ENCODE measurements around the gene HIVEP3.

HIVEP3 gene

DNA sequence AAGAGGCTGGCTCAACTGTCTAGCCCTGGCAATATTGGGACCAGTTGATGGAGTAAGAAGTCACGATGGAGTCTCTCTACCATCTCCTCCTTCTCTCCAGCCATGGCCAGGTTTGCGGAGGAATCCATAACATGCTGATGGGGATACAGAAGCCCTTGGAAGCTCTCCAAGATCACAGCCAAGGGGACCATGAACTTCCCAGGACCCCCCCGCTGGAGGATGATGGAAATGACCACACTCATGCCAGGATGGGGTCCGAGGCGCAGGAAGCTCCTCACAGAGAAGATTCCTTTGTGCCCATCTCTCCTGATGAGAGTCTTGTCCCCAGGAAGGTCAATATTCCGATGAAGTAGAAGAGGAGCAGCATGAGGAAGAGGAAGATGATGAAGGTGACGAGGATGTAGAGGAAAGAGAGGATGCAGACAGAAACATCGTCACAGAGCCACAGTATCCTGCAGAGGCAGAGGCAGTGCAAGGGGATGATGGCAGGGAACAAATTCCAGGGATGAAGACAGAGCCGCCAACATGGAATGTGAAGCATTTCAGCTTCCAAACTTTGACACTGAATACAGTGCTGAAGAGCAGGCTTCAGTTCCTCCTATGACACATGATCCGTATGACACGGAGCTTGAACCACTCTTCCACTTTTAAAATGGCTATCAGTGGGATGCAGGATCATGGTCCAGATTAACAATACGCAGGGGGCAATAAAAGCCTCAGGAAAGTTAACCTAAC is 376.4 kb downstream of the HIVEP3 start:
- Mint-ChIP-seq H3K9me3 (peaks cover 5% of the 10 kb centered on the region), H3K27me3 (ENCODE audit: low read depth) (no peaks in the 10 kb centered on the region), H3K4me1 (ENCODE audit: low read depth) (peaks cover 7% of the 10 kb centered on the region), H3K4me3 (no peak overlapping the region), H3K27ac (no peak overlapping the region), H3K36me3 (ENCODE audit: low read depth) (peaks cover 18% of the 10 kb centered on the region)
- no peak for DNase-seq (ENCODE audit: low spot score)

- H3K9me3 Mint-ChIP-seq = peaks cover 5% of the 10 kb centered on the region
- H3K4me1 Mint-ChIP-seq (ENCODE audit: low read depth) = peaks cover 7% of the 10 kb centered on the region
- H3K36me3 Mint-ChIP-seq (ENCODE audit: low read depth) = peaks cover 17% of the 10 kb centered on the region
- no peaks in the 10 kb centered on the region for H3K27me3 Mint-ChIP-seq (ENCODE audit: low read depth)
- no peak for DNase-seq (ENCODE audit: low spot score)
- peak overlapping the region; percentile 77 for H3K27ac Mint-ChIP-seq
- H3K4me3 Mint-ChIP-seq = no peak overlapping the region
Observed at GRCh38 chr1:41541592-41541952, 377.1 kb downstream of the HIVEP3 start.

DNA sequence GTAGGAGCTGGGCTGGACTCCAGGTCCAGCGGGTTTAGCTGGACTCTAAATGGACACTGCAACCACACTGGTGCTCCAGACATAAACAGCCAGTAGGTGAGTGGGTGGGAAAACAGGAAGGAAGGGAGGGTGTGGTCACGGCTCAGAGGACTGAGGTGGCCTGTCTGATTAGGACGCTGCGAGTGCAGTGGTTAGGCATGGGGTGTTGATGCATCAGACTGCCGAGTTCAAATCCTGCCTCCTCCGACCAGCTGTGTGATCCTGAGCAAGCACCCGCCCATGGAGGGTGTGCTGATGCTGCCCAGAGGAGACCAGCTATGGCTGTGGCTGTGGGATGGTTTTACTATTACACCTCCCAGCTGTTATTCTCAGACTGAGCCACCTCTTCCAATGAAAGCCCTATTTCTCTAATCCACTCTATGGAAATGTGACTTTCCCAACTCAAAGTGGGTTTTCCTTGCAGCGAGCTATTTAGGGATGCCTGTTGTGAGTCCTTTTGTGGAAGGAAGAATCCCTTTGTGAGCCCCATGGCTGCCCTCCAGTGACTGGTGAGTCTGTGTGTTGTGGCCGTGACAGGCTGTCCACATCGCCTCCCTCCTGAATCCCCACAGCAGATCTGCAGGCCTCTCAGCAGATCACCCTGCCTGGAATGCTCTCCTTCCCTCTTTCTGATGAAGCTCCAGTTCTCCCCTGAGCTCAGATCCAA is 377.7 kb downstream of the HIVEP3 start:
- no peak overlapping the region for H3K4me3 Mint-ChIP-seq
- peaks cover 5% of the 10 kb centered on the region for H3K9me3 Mint-ChIP-seq
- no peak for DNase-seq (ENCODE audit: low spot score)
- H3K4me1 Mint-ChIP-seq (ENCODE audit: low read depth) = peaks cover 7% of the 10 kb centered on the region
- H3K27ac Mint-ChIP-seq = peak overlapping the region; percentile 77
- H3K27me3 Mint-ChIP-seq (ENCODE audit: low read depth) = no peaks in the 10 kb centered on the region
- H3K36me3 Mint-ChIP-seq (ENCODE audit: low read depth) = peaks cover 22% of the 10 kb centered on the region

DNA sequence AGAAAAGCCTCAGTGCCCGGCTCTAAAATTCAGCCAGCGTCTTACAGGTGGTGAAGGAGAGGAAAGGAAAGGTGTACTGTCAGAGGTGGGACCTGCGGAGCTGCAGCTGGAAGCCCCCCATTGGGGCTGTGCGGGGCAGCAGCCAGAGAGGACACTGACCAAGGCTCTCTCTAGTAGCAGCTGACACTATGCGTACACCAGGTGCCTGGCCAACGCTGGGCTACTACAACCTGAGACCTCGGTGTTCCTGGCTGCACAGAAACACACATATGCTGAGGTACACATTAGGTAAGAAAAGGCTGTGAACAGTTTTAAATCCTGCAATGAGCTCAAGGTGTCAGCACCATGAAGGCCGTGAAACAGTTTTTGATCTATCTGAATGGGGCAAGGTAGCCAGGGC is 378.7 kb downstream of the HIVEP3 start:
- H3K27me3 Mint-ChIP-seq (ENCODE audit: low read depth) = no peaks in the 10 kb centered on the region
- H3K4me3 Mint-ChIP-seq = no peak overlapping the region
- no peak overlapping the region for H3K27ac Mint-ChIP-seq
- peaks cover 1% of the 10 kb centered on the region for H3K9me3 Mint-ChIP-seq
- DNase-seq (ENCODE audit: low spot score) = no peak
- peaks cover 7% of the 10 kb centered on the region for H3K4me1 Mint-ChIP-seq (ENCODE audit: low read depth)
- peaks cover 25% of the 10 kb centered on the region for H3K36me3 Mint-ChIP-seq (ENCODE audit: low read depth)

DNA sequence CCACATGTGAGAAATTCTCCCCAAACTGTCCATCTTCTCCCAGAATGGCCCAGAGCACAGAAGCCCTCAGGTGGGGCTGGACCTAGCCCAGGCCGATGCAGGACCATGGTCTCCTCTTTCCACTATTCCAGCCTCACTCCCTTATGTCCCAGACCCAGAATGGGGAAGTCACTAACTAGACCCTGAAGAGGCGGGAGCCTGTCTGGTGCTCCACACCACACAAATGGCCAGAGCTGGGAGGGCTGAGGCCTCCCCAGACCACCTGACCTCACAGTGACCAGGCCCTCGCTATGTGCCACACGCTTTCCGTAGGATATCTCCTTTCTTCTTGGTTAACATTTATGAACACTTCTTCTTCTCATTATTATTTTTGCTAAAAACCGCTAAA is 379.3 kb downstream of the HIVEP3 start:
- Mint-ChIP-seq H3K27ac (no peak overlapping the region), H3K27me3 (ENCODE audit: low read depth) (no peaks in the 10 kb centered on the region), H3K4me3 (no peak overlapping the region), H3K36me3 (ENCODE audit: low read depth) (peaks cover 26% of the 10 kb centered on the region), H3K4me1 (ENCODE audit: low read depth) (peaks cover 7% of the 10 kb centered on the region), H3K9me3 (no peaks in the 10 kb centered on the region)
- DNase-seq (ENCODE audit: low spot score) = no peak

DNA sequence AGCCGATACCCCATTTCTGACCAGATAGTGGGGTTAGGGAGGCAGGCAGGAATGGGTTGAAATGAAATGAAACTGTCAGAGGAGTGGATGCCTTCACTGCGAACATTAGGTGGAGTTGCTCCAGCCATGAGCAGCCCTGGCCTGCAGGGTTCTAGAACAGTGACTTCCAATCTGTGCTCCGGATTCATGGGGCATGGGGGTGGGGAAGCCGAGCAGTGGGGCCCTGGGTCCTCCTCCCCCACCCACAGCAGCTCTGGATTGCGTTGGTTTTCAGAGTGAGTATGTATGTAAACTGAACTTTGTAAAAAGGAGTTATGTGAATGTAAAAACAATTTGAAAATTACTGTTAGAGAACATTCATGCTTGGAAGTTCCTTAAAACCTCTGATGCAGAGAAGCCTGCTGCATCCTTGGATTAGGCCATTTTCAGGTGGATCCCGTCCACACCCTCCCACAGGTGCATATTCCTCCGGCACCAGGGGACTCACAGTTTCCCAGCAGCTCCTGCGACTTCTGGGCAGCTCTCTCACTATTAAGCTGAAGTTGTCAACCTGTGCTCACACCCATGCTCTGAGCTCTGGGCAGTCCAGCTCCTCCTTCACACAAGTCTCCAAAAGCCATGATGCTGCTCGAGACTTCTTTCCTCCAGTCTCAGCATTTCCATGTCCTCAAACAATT is 379.8 kb downstream of the HIVEP3 start:
- no peak overlapping the region for H3K4me3 Mint-ChIP-seq
- H3K27ac Mint-ChIP-seq = no peak overlapping the region
- H3K27me3 Mint-ChIP-seq (ENCODE audit: low read depth) = no peaks in the 10 kb centered on the region
- peaks cover 21% of the 10 kb centered on the region for H3K36me3 Mint-ChIP-seq (ENCODE audit: low read depth)
- no peaks in the 10 kb centered on the region for H3K9me3 Mint-ChIP-seq
- DNase-seq (ENCODE audit: low spot score) = no peak
- peaks cover 7% of the 10 kb centered on the region for H3K4me1 Mint-ChIP-seq (ENCODE audit: low read depth)

DNA sequence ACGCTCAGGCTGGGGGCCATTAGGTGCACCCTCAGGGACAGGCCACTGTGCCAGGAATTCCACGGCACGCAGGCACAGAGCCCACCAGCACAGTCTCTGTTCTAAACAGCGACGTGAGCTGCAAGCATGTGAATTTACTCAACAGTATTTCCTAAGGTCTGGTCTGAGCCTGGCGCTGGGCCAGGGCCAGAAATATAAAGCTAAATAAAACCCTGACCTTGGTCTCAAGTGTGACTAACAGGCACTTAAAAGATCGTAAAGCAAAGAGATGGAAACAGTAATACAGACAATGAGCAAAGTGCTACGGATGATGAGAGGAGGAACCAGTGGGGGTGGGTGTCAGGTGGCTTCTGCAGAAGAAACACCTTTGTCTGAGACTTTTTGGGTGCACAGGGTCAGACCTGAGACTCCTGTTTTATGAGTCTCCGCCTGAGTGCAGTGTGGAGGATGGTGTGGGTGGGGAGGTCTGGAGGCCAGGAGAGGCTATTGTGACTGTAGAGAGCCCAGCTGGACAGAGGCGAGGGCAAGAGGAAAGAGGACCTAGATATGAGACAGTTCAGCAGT is 380.9 kb downstream of the HIVEP3 start:
- Mint-ChIP-seq H3K36me3 (ENCODE audit: low read depth) (peaks cover 23% of the 10 kb centered on the region), H3K4me1 (ENCODE audit: low read depth) (peaks cover 7% of the 10 kb centered on the region), H3K27me3 (ENCODE audit: low read depth) (no peaks in the 10 kb centered on the region), H3K4me3 (no peak overlapping the region), H3K27ac (no peak overlapping the region), H3K9me3 (no peaks in the 10 kb centered on the region)
- DNase-seq (ENCODE audit: low spot score) = no peak

- Mint-ChIP-seq H3K27me3 (ENCODE audit: low read depth) (no peaks in the 10 kb centered on the region), H3K9me3 (no peaks in the 10 kb centered on the region), H3K36me3 (ENCODE audit: low read depth) (peaks cover 25% of the 10 kb centered on the region), H3K4me1 (ENCODE audit: low read depth) (peaks cover 7% of the 10 kb centered on the region), H3K27ac (no peak overlapping the region), H3K4me3 (no peak overlapping the region)
- no peak for DNase-seq (ENCODE audit: low spot score)
Observed at GRCh38 chr1:41537251-41537650, 381.5 kb downstream of the HIVEP3 start.

DNA sequence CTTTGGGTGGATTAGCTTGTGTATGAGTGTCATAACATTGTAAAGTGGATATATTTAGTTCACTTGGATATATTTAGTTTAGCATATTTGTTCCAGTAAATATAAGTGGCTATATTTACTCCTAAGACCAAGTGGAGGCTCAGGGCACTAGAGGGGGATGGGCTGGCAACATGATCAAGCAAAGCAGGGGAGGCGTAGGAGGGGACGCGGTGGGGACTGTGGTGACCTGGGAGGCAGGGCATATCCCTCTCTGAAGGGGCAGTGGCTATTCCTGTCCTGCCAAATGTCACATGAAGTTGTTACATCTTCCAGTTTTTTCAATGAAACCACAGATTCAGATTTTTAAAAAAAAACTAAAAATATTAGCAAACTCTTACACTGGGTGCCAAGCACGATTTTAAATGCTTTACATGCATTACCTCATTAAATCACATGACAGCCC is 382.3 kb downstream of the HIVEP3 start:
- Mint-ChIP-seq H3K4me3 (no peak overlapping the region), H3K36me3 (ENCODE audit: low read depth) (peaks cover 24% of the 10 kb centered on the region), H3K9me3 (no peaks in the 10 kb centered on the region), H3K4me1 (ENCODE audit: low read depth) (peaks cover 7% of the 10 kb centered on the region), H3K27ac (no peak overlapping the region), H3K27me3 (ENCODE audit: low read depth) (no peaks in the 10 kb centered on the region)
- no peak for DNase-seq (ENCODE audit: low spot score)

- H3K4me3 Mint-ChIP-seq = no peak overlapping the region
- H3K36me3 Mint-ChIP-seq (ENCODE audit: low read depth) = peaks cover 29% of the 10 kb centered on the region
- H3K4me1 Mint-ChIP-seq (ENCODE audit: low read depth) = peaks cover under 1% of the 10 kb centered on the region
- H3K27me3 Mint-ChIP-seq (ENCODE audit: low read depth) = no peaks in the 10 kb centered on the region
- DNase-seq (ENCODE audit: low spot score) = no peak
- H3K27ac Mint-ChIP-seq = no peak overlapping the region
- no peaks in the 10 kb centered on the region for H3K9me3 Mint-ChIP-seq
Observed at GRCh38 chr1:41535716-41536115, 383.0 kb downstream of the HIVEP3 start.

DNA sequence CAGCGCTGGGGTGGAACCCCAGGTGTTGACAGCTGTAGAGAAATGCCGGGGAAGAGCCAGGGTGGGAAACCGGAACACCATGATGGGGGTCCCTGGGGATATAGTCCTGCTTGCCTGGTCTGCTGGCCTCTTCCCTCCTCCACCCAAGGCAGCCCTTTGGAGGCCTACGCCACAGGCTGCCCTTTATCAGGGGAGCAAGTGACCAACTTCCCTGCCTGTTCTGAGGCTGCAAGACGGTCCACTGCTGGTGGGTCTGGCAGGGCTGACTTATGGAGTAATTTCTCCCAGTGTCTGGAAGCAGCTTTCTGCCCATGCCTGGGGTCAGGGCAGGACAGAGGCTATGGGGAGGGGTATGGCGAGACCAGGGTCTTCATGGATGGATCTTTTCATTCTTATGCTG is 383.4 kb downstream of the HIVEP3 start:
- H3K9me3 Mint-ChIP-seq = no peaks in the 10 kb centered on the region
- no peak overlapping the region for H3K27ac Mint-ChIP-seq
- DNase-seq (ENCODE audit: low spot score) = no peak
- H3K36me3 Mint-ChIP-seq (ENCODE audit: low read depth) = peaks cover 29% of the 10 kb centered on the region
- H3K4me3 Mint-ChIP-seq = no peak overlapping the region
- no peaks in the 10 kb centered on the region for H3K4me1 Mint-ChIP-seq (ENCODE audit: low read depth)
- H3K27me3 Mint-ChIP-seq (ENCODE audit: low read depth) = no peaks in the 10 kb centered on the region

DNA sequence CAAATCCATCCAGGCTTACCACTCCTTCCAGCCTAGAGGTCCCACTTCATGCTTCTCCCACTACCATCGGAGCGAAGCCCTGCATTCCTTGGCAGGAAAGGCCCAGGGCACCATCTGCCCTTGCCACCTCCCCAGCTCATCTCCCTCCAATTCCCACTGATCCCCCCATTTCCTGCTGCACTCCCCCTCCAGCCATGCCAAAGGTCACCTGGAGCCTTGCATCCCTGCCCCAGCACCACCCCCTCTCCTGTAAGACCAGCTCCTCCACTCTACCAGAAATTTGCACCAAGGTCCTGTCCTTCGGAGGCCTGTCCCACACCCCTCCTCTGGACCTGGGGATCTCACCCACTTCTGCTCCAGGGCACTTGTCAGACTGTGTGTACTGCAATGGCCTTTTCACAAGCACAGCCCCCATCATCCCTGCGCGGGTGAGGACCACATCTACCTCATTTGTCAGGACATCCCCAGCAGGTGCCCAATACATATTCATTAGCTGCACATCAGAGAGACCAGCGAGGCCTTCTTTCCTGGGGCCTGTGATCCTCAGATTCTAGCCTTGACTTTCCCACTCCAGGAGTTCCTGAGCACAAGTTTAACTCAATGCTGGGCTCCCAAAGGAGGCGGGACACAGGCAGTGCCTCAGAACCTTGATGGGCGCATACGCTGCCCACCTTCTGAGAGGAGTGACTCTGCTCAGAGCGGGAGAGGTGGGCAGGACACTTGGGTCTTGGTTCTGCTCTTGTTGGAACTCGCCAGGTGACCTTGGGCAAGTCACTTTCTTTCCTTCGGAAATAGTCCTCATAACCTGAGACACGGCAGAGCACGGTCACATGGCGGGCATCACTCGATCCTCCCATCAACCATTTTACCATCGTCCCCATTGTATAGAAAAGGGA is 384.3 kb downstream of the HIVEP3 start:
- H3K4me1 Mint-ChIP-seq (ENCODE audit: low read depth) = no peaks in the 10 kb centered on the region
- H3K9me3 Mint-ChIP-seq = peaks cover 6% of the 10 kb centered on the region
- H3K4me3 Mint-ChIP-seq = no peak overlapping the region
- H3K27me3 Mint-ChIP-seq (ENCODE audit: low read depth) = no peaks in the 10 kb centered on the region
- no peak for DNase-seq (ENCODE audit: low spot score)
- H3K36me3 Mint-ChIP-seq (ENCODE audit: low read depth) = peaks cover 33% of the 10 kb centered on the region
- no peak overlapping the region for H3K27ac Mint-ChIP-seq

- Mint-ChIP-seq H3K27me3 (ENCODE audit: low read depth) (no peaks in the 10 kb centered on the region), H3K9me3 (peaks cover 6% of the 10 kb centered on the region), H3K36me3 (ENCODE audit: low read depth) (peaks cover 33% of the 10 kb centered on the region), H3K4me3 (no peak overlapping the region), H3K4me1 (ENCODE audit: low read depth) (no peaks in the 10 kb centered on the region), H3K27ac (no peak overlapping the region)
- DNase-seq (ENCODE audit: low spot score) = no peak
Observed at GRCh38 chr1:41533731-41534080, 385.0 kb downstream of the HIVEP3 start.

All from T-helper 2 cell treated with Interferon-gamma antibody and Interleukin-4, amounts not matched to agents 5 μg/mL and 100 μg/mL, for 36 hours (primary cell).